K562 (cell line): ENCODE results near the gene PRRT1. TPM values are rescaled to one million over a fixed set of nuclear protein-coding genes. Genes with fewer than 3 reads are reported as not detected.

Experiments used
- CHD1 ChIP-seq: fragments of 200-600 bp; sonication (generic); IDR thresholded peaks from one replicate; pipeline ENCODE4 v1.6.1; 2012; ENCODE audit warnings: mild to moderate bottlenecking, moderate library complexity, low read length, inconsistent platforms
- CSDE1 ChIP-seq, 2 experiments: fragments of 450-650 bp; IDR thresholded peaks; 2 replicates each; pipeline ENCODE4 v1.6.1; 2016; ENCODE audit warnings: mild to moderate bottlenecking in 1 of 2
- CTCF ChIP-seq, 3 experiments: IDR thresholded peaks in 2 of 3; conservative IDR thresholded peaks in 1 of 3; 2 replicates each; pipeline ENCODE4 v1.5.1; 2011 to 2012; ENCODE audit warnings: low read length in 3 of 3, mild to moderate bottlenecking in 3 of 3, control low read depth in 2 of 3, improper control_type of control experiment in 1 of 3, inconsistent platforms in 1 of 3, low read depth in 1 of 3, mixed read lengths in 1 of 3, moderate library complexity in 1 of 3; ENCODE audit not compliant: insufficient read depth in 2 of 3
- HINFP ChIP-seq: fragments of 450-650 bp; conservative IDR thresholded peaks from 2 replicates; pipeline ENCODE4 v1.6.1; 2016; ENCODE audit warnings: missing genetic modification characterization, low read depth, mild to moderate bottlenecking, control low read depth, missing compliant biosample characterization
- JUND ChIP-seq, 2 experiments: IDR thresholded peaks; 2 replicates in 1 of 2; 3 replicates in 1 of 2; pipeline ENCODE4 v1.6.1; 2011; ENCODE audit warnings: borderline replicate concordance in 2 of 2, low read depth in 2 of 2, low read length in 2 of 2, improper control_type of control experiment in 1 of 2, missing biosample characterization in 1 of 2, missing genetic modification characterization in 1 of 2, missing genetic modification reagents in 1 of 2
- KLF6 ChIP-seq: fragments of 250-450 bp; sonication (Bioruptor Pico); IDR thresholded peaks from 2 replicates; pipeline ENCODE4 v1.4.0; 2020; ENCODE audit warnings: mild to moderate bottlenecking, moderate library complexity, borderline replicate concordance
- L3MBTL2 ChIP-seq: fragments of 450-650 bp; IDR thresholded peaks from 2 replicates; pipeline ENCODE4 v1.6.1; 2016; ENCODE audit warnings: mild to moderate bottlenecking, moderate library complexity
- LARP7 ChIP-seq: fragments of 450-650 bp; IDR thresholded peaks from 2 replicates; pipeline ENCODE4 v1.6.1; 2016
- NR2F6 ChIP-seq: fragments of 450-650 bp; formaldehyde crosslinking; IDR thresholded peaks from 2 replicates; pipeline ENCODE4 v1.4.0; 2020; ENCODE audit warnings: mild to moderate bottlenecking
- PHF8 ChIP-seq: fragments of 200-600 bp; sonication (generic); IDR thresholded peaks from 2 replicates; pipeline ENCODE4 v1.6.1; 2012; ENCODE audit warnings: mixed run types, mild to moderate bottlenecking, inconsistent platforms, low read length, moderate library complexity, borderline replicate concordance
- PTBP1 ChIP-seq: fragments of 200-400 bp; formaldehyde crosslinking; IDR thresholded peaks from 2 replicates; pipeline ENCODE4 v1.6.1; 2017; ENCODE audit warnings: low read depth, low read length
- SNRNP70 ChIP-seq: fragments of 200-400 bp; formaldehyde crosslinking; optimal IDR thresholded peaks from 2 replicates; pipeline ENCODE3; 2017; ENCODE audit warnings: low read depth, low read length
- TCF15 ChIP-seq: fragments of 250-450 bp; sonication (Bioruptor Pico); IDR thresholded peaks from 2 replicates; pipeline ENCODE4 v1.8.0; 2022; ENCODE audit warnings: moderate library complexity, mild to moderate bottlenecking, inconsistent platforms
- UBTF ChIP-seq, 2 experiments: IDR thresholded peaks; 2 replicates each; pipeline ENCODE4 v1.6.1; 2012; ENCODE audit warnings: improper control_type of control experiment in 2 of 2, low read depth in 2 of 2, low read length in 2 of 2, borderline replicate concordance in 1 of 2
- ZBTB34 ChIP-seq: fragments of 250-450 bp; sonication (Bioruptor Pico); IDR thresholded peaks from 2 replicates; pipeline ENCODE4 v1.8.0; 2021; ENCODE audit warnings: mild to moderate bottlenecking, moderate library complexity
- ZNF121 ChIP-seq: sonication (generic); formaldehyde crosslinking; conservative IDR thresholded peaks from 2 replicates; pipeline ENCODE4 v1.8.0; 2022; ENCODE audit warnings: missing genetic modification reagents
- ZNF274 ChIP-seq: IDR thresholded peaks from 2 replicates; pipeline ENCODE4 v1.6.1; 2011; ENCODE audit warnings: low read depth, mild to moderate bottlenecking, low read length, moderate library complexity, borderline replicate concordance
- polyA plus RNA-seq, 8 experiments: library from polyadenylated mRNA; depleted of rRNA in 4 of 8; stranded (reverse) in 5 of 8; unstranded in 3 of 8; fragments of >200 nt; fragmentation: Nextera tagmentation in 2 of 8; fragmentation: Illumina TruSeq in 1 of 8; extraction: Ambion mirVana in 2 of 8; extraction: Trizol in 1 of 8; gene quantifications; 2 replicates each; pipeline versions ENCODE4 v1.2.1 to v1.2.3, GENCODE V29; 2011 to 2014; ENCODE audit warnings: inconsistent platforms in 1 of 8, missing spikeins in 1 of 8
- total RNA-seq, 7 experiments: library from RNA; depleted of rRNA in 6 of 7; stranded (reverse); fragments of >200 nt in 6 of 7; fragmentation: Illumina TruSeq in 2 of 7; extraction: Trizol in 2 of 7; gene quantifications; 2 replicates each; pipeline versions ENCODE4 v1.2.1 to v1.2.3, GENCODE V29; 2011 to 2021; ENCODE audit warnings: low replicate concordance in 1 of 7

The PRRT1 gene
- total and polyA plus RNA-seq, 9 of the 15 experiments (the other 6 are each of a cell fraction or from before 2014, with no cell fraction given), result 0.14 to 3.5 (median 0.41) TPM

GRCh38 chr6:32153564-32154513 lies 2.1 kb upstream of the PRRT1 start, which contains the start of gene PPT2 (continued):
- no peak for TF ChIP-seq ZBTB34 (CRISPR knock-in tag)
- TF ChIP-seq PTBP1, result no peak
- no peak for TF ChIP-seq ZNF274
- no peak for TF ChIP-seq ZNF121
- no peak for TF ChIP-seq KLF6 (CRISPR knock-in tag)
- TF ChIP-seq PHF8, result peak; percentile 59; the same call in 1 of the 2 replicates
- 0 out of 2 replicates have a peak, but pooled peaks have one; percentile 69 for TF ChIP-seq LARP7
- TF ChIP-seq TCF15 (CRISPR knock-in tag), result no peak
- TF ChIP-seq NR2F6 (CRISPR knock-in tag), result 0 out of 2 replicates have a peak, but pooled peaks have one; percentile 21
- no peak for TF ChIP-seq SNRNP70
- TF ChIP-seq HINFP (tag), result no peak
- TF ChIP-seq CHD1, result peak; percentile 72
- TF ChIP-seq JUND (IDR thresholded peaks at IDR 0.05; ENCODE audit: borderline replicate concordance, low read depth, low read length), result peak; percentile 94
- TF ChIP-seq JUND (tag; IDR thresholded peaks at IDR 0.05; ENCODE audit: borderline replicate concordance, low read depth, low read length), result peak; percentile 55; the same call in 1 of the 3 replicates
- TF ChIP-seq UBTF (IDR thresholded peaks at IDR 0.05; ENCODE audit: borderline replicate concordance in 1 of 2, low read depth in 2 of 2, low read length in 2 of 2), result peak in 1 of 2 experiments; percentile 19; a peak in 1 of 4 replicates
- TF ChIP-seq CTCF (IDR thresholded peaks at IDR 0.05 in 2 of 3, conservative IDR thresholded peaks at IDR 0.05 in 1 of 3; ENCODE audit: insufficient read depth in 2 of 3, low read depth in 1 of 3, low read length in 3 of 3), result peak; percentile 36 to 47 (median 40); a peak in 4 of 6 replicates
- TF ChIP-seq CSDE1 (IDR thresholded peaks at IDR 0.05), result peak in 1 of 2 experiments; percentile 76; a peak in 2 of 4 replicates
- TF ChIP-seq L3MBTL2, result no peak; the same call in 1 of the 2 replicates
